Adrenal gland (tissue), 12 donors: ENCODE measurements around the gene CSPG5. TPM values are rescaled to one million over a fixed set of nuclear protein-coding genes. Genes with fewer than 3 reads are reported as not detected.
A peak's percentile ranks its signal among the peaks of the same experiment; 100 is the strongest.

ENCODE experiments used
- DNase-seq, 7 donors: peaks; one replicate each; pipeline ENCODE4 v3.0.0-alpha.2; 2019 to 2020
- H3K27ac ChIP-seq, 5 donors: fragments of 200-600 bp; sonication (generic) in 4 of 5; 1 replicate in 3 of 5; 2 replicates in 2 of 5; pipeline versions ENCODE4 v1.5.1 to v1.8.0; 2016 to 2020; ENCODE audit warnings: mild to moderate bottlenecking in 1 of 5
- H3K27me3 ChIP-seq: fragments of 200-600 bp; 2 replicates; pipeline ENCODE4 v1.8.0; 2021
- H3K36me3 ChIP-seq, 2 donors: fragments of 200-600 bp; replicated peaks in 1 of 2; 1 replicate in 1 of 2; 2 replicates in 1 of 2; pipeline versions ENCODE4 v1.5.1 to v1.8.0; 2018 to 2022
- H3K4me1 ChIP-seq, 2 donors: fragments of 200-600 bp; replicated peaks in 1 of 2; 1 replicate in 1 of 2; 2 replicates in 1 of 2; pipeline versions ENCODE4 v1.5.1 to v1.8.0; 2018 to 2021
- H3K4me3 ChIP-seq, 4 donors: fragments of 200-600 bp; sonication (generic) in 3 of 4; one replicate each; pipeline ENCODE4 v1.5.1; 2016 to 2018
- H3K9me3 ChIP-seq, 3 donors: fragments of 200-600 bp; sonication (generic) in 1 of 3; replicated peaks in 1 of 3; 1 replicate in 2 of 3; 2 replicates in 1 of 3; pipeline versions ENCODE4 v1.5.1 to v1.8.0; 2016 to 2021
- POLR2A ChIP-seq, 2 donors: fragments of 450-650 bp; IDR thresholded peaks; one replicate each; pipeline ENCODE4 v1.6.1; 2017; ENCODE audit warnings: antibody characterized with exemption in 2 of 2, mild to moderate bottlenecking in 2 of 2, moderate library complexity in 1 of 2
- WGBS, 4 donors: extraction: QIAGEN DNeasy Blood & Tissue Kit in 2 of 4; methylation state at CpG; one replicate each; pipeline versions ENCODE4 v1.1.5 to v1.1.7; 2013 to 2017; 5-methylcytosine and 5-hydroxymethylcytosine counted together
- intact Hi-C, 2 donors: fragments of 100-400 bp; cut with DNase I; formaldehyde crosslinking; loops; one replicate each; pipeline versions ENCODE4 v1.14.1 to v1.15.0; 2022 to 2023
- polyA plus RNA-seq, 3 donors: library from polyadenylated mRNA; stranded (reverse); fragments of 200-250 nt in 2 of 3; fragments of 350-450 nt in 1 of 3; fragmentation: Illumina TruSeq in 1 of 3; extraction: RNeasy Lipid Tissue Mini Kit (QIAGEN cat#74804) in 1 of 3; gene quantifications; one replicate each; pipeline ENCODE4 v1.2.3, GENCODE V29; 2013 to 2014
- total RNA-seq, 9 donors: library from RNA; depleted of rRNA in 4 of 9; stranded (reverse); fragments of >200 nt in 4 of 9; fragments of 120-200 nt in 1 of 9; fragmentation: NEBNext Ultra II Directional in 1 of 9; extraction: Animal tissue kit (Norgen Biotek cat#: 25700) in 1 of 9; gene quantifications; one replicate each; pipeline versions ENCODE4 v1.1.0 to v1.2.4, GENCODE V29; 2013 to 2023
- TF ChIP-seq, protein P1 (sequence below), 6 experiments: fragments of 450-650 bp in 4 of 6; fragments of 200-600 bp in 2 of 6; sonication (generic) in 1 of 6; IDR thresholded peaks; 1 replicate in 5 of 6; 2 replicates in 1 of 6; pipeline versions ENCODE4 v1.5.1 to v1.8.0; 2016 to 2021; ENCODE audit warnings: antibody characterized with exemption in 6 of 6, mild to moderate bottlenecking in 2 of 6, moderate library complexity in 1 of 6
- donor health status: healthy with polysubstance abuse.
- donor health status: Bipolar disorder and iron deficiency.
- donor health status: DM: yes; HTN: yes; CAD: no.
- donor health status: DM: no; HTN: no; CAD: no.
- donor health status: DM: no; HTN: no; CAD: no.
- donor health status: DM: yes; HTN: yes; CAD: no.

CSPG5 gene
- total and polyA plus RNA-seq, 12 donors = 0.13 to 0.84 (median 0.50) TPM; not detected in 3

GRCh38 chr3:47578119-47578632 is 489 bp downstream of the CSPG5 start:
- Histone ChIP-seq H3K27me3 (no peaks in the 10 kb centered on the region), H3K36me3 (no peaks in the 10 kb centered on the region), H3K4me1 (peaks cover 4 to 11% of the 10 kb centered on the region in 2 donors), H3K9me3 (no peaks in the 10 kb centered on the region), H3K4me3 (peak overlapping the region in 2 of 4 donors; percentile 36 to 88), H3K27ac (no peak overlapping the region)
- TF ChIP-seq, protein P1, sequence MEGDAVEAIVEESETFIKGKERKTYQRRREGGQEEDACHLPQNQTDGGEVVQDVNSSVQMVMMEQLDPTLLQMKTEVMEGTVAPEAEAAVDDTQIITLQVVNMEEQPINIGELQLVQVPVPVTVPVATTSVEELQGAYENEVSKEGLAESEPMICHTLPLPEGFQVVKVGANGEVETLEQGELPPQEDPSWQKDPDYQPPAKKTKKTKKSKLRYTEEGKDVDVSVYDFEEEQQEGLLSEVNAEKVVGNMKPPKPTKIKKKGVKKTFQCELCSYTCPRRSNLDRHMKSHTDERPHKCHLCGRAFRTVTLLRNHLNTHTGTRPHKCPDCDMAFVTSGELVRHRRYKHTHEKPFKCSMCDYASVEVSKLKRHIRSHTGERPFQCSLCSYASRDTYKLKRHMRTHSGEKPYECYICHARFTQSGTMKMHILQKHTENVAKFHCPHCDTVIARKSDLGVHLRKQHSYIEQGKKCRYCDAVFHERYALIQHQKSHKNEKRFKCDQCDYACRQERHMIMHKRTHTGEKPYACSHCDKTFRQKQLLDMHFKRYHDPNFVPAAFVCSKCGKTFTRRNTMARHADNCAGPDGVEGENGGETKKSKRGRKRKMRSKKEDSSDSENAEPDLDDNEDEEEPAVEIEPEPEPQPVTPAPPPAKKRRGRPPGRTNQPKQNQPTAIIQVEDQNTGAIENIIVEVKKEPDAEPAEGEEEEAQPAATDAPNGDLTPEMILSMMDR (IDR thresholded peaks at IDR 0.05) = no peak
- no peak for TF ChIP-seq POLR2A (IDR thresholded peaks at IDR 0.05)
- 0 to 1% methylated on average over 48 to 57 of the region's 57 CpGs; no CpG with 5 or more reads in 2 of the 4 donors for WGBS, 4 donors
- intact Hi-C loops = no loop called here
- DNase-seq = peak in 4 of 7 donors; percentile 5 to 32 (median 21)

DNA sequence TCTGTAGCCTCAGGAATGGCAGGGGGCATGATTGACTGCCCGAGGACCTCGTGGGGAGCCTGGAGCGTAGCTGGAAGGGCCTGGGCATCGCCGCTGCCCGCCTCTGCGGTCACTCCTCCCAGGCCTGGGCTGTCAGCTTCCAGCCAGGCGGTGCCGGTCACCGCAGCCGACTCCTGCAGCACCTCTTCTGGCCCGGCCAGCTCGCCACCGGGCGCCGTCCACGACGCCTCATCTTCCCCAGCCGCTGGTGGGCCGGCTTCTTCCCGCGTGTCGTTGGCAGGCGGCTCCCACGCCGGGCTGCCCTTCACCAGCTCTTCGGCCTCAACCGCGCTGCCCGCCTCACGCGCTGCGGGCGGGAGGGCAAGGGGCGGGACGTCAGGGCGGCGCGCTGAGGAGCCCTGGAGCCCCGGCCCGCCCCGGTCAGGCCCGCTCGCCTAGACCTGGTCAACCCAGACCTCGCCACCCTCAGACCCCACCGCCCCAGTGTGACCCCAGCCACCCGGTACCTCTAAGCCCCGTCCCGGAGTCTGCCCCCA is 1.0 kb downstream of the CSPG5 start:
- peak in 4 of 7 donors; percentile 22 to 40 (median 32) for DNase-seq
- WGBS, 4 donors = 0 to 4% (median 3%) methylated on average over 1 to 49 of the region's 49 CpGs; no CpG with 5 or more reads in 1 of the 4 donors
- no peaks in the 10 kb centered on the region for H3K27me3 ChIP-seq
- no peak overlapping the region for H3K27ac ChIP-seq
- peaks cover 4 to 11% of the 10 kb centered on the region in 2 donors for H3K4me1 ChIP-seq
- no peaks in the 10 kb centered on the region for H3K36me3 ChIP-seq
- no peaks in the 10 kb centered on the region for H3K9me3 ChIP-seq
- TF ChIP-seq, protein P1 (IDR thresholded peaks at IDR 0.05) = no peak
- TF ChIP-seq POLR2A (IDR thresholded peaks at IDR 0.05) = no peak
- intact Hi-C loops = no loop called here
- peak overlapping the region in 2 of 4 donors; percentile 36 to 88 for H3K4me3 ChIP-seq

GRCh38 chr3:47573190-47574172 is 5.2 kb downstream of the CSPG5 start:
- WGBS, 4 donors = 77 to 89% (median 83%) methylated on average over 9 of the region's 9 CpGs
- DNase-seq = no peak
- no peak for TF ChIP-seq POLR2A (IDR thresholded peaks at IDR 0.05)
- TF ChIP-seq, protein P1 (IDR thresholded peaks at IDR 0.05) = no peak
- H3K27ac ChIP-seq = no peak overlapping the region
- no peaks in the 10 kb centered on the region for H3K27me3 ChIP-seq
- intact Hi-C loops = no loop called here
- no peaks in the 10 kb centered on the region for H3K9me3 ChIP-seq
- H3K36me3 ChIP-seq = no peaks in the 10 kb centered on the region
- peaks cover 0 to 7% of the 10 kb centered on the region in 2 donors for H3K4me1 ChIP-seq
- no peak overlapping the region for H3K4me3 ChIP-seq
